Measurements from ENCODE around the gene TFF3.

Gene TFF3

DNA sequence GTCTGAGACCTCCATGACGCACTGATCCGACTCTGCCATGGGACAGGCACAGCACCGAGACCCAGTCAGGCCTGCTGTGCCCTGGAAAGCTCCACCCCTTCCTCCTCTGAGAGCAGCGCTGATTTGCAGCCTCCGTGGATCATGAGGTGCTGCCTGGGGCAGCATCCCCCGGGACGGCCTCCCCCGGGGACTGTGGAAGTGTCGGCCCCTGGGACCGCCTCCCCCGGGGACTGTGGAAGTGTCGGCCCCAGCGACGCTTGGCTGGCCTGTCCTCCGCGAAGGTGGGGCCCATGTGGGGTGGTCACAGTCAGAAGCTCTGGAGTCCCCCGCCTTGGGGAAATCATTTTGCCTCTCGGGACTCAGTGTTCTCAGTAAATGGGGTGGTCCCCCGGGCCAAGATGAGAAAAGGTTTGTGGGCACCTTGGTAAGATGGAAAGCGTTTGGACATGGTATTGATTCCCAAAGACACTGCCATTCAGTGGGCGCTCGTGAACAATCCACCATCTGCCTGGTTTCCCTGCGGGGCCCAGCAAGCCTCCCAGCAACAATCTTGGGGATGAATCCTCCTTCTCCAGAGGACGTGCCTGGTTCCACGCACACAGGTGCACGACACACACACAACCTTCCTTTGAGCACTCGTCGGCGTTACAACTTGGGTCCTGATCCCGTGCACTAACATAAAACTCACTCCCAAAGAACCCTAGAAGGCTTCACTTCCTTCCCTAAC lies 32.6 kb upstream of the TFF3 start:
- DNase-seq (ENCODE audit: extremely low spot score, insufficient read length, low read depth) (no peak), FAIRE-seq (no peak)

DNA sequence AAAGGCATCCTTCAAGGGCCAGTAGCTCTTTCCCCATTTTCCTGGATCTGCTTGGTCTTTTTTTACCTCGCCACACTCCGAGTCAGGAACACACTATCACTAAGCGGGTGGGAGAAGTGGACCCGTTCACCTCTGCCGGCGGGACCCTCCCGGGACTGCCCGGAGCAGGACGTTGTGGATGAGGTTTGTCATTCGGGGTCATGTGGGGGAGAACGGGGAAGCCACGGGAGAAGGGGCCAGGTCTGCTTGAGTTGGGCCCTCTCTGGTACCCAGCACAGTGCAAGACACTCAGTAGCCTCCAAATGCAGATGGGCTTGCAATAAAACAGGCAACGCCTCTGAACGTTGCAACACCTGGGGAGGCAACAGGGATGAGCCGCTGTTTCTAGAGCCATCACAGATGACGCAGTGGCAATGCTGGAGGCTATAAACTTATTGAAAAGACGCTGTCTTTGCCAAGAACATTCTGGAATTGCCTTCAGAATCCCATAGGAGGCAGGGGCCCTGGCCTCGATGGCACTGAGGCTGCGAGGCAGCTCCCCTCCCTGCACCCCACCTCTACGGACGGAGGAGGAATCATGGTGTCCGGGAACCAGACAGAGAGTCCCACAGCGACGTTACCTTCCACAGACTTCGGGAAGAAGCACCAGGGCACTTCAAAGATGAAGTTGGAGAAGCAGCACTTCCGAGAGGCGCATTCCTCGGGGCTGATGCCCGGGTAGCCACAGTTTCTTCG lies 31.8 kb upstream of the TFF3 start:
- DNase-seq (ENCODE audit: extremely low spot score, insufficient read length, low read depth) = no peak

DNA sequence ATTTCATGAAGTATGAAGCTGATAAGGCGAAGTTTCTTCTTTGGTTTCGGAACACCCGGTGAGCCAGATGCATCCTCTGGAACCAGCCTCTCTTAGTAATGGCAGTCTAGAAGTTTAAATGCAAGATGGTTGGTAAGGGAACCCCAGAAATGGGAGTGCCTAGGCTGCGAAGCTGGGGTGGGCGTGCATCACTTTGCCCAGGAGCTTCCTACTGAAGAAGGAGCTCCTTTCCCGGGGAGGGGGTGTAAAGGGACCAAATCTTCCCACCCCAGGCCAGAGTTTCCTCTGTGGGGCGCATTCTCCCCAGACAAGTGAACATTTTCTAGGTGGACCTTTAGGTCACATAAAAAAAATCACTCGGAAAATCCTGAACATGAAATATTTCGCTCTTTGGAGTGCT lies 31.2 kb upstream of the TFF3 start:
- FAIRE-seq = no peak

More for the DNA sequence above, 31.8 kb upstream of the TFF3 start:
- no peak for FAIRE-seq

DNA sequence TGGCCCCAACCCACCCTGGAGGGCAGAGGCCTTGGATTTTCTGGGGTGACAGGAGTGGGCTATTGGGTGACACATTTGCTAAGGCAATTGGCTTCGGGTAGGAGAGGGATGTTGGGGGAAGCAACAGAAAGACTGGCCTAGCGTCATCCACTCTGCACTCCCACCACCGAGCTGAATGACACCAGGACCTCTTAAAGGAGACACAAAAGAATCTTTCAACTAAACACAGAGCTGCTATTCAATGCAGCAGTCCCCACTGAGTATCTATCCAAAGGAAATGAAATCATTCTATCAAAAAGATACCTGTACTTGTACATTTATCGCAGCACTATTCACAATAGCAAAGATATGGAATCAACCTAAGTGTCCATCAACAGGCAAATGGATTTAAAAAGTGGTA lies 29.4 kb upstream of the TFF3 start:
- FAIRE-seq (no peak), DNase-seq (ENCODE audit: extremely low spot score, insufficient read length, low read depth) (no peak)

More for the DNA sequence above, 31.2 kb upstream of the TFF3 start:
- DNase-seq (ENCODE audit: extremely low spot score, insufficient read length, low read depth) = no peak

DNA sequence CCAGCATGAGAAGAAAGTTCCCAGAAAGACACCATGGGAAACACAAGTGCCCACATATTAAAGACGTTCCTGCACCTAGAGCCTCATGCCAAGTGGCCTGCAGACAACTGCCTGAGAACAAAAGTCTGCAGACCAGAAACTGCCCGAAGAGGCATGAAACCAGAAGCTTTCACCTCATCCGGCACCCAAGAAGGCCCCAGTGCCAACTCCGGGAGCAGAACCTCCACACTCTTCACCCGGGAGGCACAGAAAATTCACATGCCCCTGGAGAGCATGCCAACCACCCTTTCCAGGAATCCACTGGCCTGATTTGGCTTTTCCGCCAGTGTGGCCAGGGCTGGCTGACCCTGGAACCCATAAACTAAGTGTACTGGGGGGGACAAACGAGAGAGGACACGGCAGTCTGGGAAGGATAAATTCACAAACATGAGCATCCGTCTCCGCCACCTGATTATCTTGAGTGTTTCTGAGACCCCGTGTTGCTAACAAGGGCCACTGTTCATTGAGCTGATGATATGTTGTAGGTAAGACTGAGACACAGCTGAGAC lies 28.8 kb upstream of the TFF3 start:
- FAIRE-seq (no peak), DNase-seq (ENCODE audit: extremely low spot score, insufficient read length, low read depth) (no peak)

DNA sequence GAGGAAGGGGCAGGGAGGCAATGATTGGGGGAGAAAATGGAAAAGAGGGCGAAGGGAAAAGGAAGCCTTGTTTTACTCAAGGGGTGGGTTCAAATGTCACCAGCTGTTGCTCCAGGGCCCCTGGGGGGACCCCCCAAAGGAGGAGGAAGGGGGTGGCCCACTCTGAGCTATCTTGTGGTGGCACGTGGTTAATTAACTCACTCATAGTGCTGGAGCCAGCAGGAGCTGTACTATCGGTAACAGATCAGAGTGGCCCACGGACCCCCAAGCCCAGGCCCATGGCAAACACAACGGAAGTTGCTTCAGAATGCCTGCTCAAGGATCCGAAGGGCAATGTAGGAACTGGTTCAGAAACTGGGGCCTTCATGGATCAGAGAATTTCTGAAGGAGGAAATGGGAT lies 28.3 kb upstream of the TFF3 start:
- FAIRE-seq = no peak
- DNase-seq (ENCODE audit: extremely low spot score, insufficient read length, low read depth) = no peak

DNA sequence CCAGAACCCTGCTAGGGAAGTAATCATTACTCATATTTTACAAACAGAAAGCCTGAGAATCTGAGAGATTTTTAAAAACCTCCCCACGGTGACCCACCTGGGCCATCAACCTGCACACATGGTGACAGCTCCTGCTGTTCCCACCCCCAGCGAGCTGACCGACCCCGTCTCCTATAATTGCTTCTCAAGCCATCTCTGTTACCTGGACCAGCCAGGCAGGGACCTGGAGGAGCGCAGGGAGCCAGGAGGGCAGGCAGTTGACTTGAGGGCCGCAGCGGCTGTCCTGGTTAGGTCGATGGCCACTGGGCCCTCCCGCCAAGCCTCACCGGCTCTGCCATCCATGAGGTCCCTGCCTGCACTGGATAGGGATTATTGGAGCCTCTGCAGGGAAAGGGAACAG lies 27.9 kb upstream of the TFF3 start:
- no peak for DNase-seq (ENCODE audit: extremely low spot score, insufficient read length, low read depth)
- no peak for FAIRE-seq

DNA sequence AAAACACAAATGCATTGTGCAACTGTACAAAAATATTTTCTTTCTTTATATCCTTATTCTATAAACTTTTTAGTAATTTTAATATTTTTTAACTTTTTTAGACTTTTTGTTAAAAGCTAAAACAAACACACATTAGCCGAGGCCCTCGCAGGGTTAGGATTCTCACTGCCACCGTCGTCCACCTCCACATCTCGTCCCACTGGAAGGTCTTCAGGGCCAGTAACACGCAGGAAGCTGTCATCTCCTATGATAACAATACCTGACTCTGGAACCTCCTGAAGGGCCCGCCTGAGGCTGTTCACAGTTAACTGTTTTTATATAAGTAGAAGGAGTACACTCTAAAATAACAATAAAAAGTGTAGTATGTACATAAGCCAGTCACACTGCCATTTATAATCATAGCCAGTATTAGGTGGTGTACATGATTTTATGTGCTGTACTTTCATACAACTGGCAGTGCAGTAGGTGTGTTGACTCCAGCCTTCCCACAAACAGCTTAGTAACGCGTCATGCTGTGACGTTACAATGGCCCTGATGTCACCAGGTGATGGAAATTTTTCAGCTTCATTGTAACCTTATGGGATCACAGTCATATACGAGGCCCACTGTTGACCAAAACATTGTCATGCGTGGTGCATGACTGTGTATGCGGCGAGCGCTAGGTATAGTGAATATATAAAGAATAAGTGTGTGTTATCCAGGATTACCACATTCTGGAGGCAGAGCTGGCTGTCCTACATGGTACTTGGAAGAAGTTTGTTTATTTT lies 26.8 kb upstream of the TFF3 start:
- FAIRE-seq = no peak

DNA sequence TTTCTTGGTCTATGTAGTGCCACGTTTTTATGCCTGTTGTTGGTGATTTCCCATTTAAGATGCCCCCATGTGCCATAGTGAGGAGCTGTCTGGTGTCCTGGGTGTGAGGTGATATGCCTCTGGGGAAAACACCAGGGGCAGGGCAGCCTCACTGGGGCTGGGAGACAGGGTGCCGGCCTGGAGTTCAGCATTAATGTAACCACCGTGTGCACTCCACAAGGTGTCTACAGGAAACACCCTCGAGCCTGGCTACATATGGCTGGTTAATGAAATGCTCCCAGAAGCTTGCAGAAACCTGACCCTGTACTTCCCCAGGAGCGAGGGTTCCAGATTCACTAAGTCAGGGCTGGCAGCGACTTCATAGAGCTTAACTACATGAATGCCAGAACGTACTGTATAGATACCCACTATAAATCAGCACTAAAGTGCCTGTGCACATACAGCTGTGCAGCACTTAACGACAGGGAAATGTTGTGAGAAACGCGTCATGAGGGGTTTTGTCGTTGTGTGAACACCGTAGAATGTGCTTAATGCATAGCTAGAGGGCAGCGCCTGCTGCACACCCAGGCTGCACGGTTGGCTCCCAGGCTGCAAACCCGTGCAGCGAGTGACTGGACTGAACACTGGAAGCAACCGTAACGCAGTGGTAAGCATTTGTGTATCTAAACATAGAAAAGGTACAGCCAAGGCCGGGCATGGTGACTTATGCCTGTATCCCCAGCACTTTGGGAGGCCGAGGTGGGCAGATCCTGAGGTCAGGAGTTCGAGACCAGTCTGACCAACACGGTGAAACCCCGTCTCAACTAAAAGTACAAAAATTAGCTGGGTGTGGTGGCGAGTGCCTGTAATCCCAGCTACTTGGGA lies 25.2 kb upstream of the TFF3 start:
- FAIRE-seq = no peak
- DNase-seq (ENCODE audit: extremely low spot score, insufficient read length, low read depth) = no peak

More for the DNA sequence above, 26.8 kb upstream of the TFF3 start:
- no peak for DNase-seq (ENCODE audit: extremely low spot score, insufficient read length, low read depth)

DNA sequence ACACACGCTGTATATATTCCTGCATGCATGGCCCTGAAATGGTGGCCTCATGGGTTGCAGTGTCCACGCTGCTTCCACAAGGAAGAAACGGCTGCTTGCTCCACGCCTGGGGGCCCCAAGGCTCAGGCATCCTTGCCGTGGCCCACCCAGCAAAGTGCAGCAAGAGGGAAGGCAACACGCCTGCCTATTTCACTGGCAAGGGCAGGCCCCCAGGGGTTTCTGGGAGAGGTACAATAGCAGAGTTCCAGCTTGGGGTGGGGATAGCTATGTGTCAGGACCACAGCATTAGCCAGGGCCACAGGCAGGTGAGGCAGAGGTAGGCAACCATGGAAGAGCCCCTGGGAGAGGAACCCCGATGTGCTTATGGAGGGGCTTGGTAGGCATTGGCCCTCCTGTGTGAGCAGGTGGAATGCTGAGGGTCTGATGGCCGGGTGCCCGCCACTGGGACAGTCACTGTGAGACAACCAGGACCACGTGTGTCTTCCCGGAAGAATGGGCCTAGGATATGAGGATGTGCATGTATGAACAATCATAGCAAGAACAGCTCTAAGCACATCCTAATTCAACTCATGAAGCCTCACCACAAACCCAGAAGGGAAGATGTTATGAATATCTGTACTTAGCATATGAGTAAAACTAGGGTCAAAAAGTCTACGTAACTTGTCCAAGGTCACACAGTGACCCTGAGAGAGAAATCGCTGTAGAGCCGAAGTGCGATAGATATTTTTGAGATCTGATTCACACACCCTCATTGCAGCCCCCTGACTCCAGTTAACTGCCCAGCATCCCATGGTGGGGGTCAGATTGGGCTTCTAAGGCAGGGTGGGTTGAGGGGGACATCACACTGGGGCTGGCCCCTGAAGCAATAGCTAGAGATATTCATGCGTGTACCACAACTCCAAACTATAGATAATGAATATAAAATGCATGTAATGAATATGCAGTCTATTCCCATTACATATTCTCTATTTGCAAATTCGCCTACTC lies 23.8 kb upstream of the TFF3 start:
- FAIRE-seq = no peak

DNA sequence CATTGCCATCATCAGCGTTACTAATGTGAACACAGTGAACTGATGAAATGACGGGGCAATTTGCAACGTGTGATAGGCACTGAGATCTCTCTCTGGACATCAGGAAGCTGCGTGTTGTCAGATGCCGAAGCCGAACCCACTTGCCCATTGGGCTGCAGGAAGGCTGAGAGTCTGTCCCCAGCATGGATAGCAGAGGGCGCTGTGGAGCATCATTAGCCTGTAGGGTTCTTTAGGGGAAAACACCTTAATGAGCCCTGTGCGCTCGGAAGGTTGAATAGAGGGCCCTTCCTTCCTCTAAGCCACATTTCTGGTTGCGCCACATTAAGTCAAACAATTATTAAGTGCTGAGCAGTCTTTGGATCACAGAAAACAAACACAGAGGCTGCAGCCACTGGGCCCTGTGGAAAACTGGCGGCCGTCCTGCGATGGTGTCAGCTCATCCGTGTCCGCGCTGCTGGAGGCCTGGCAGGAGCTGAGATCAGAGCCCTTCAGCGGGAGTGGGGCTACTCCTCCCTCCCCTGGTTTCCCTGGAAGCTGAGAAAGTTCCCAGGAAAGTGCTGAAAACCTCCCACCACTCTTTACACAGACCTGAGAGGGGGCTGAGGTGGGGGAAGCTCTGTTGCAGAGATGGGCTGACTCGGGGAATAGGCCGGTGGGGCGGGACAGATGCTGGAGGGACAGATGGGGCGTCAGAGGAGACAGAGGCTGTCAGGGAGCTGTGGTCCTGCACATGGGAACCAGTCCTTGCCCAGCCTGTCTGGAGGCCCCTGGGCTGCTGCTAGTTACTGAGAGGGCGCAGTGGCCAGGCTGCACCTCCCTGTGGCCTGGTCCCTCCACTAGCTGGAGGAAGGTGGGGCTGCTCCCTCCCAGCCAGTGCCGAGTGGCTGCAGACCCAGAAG lies 22.9 kb upstream of the TFF3 start:
- DNase-seq (ENCODE audit: extremely low spot score, insufficient read length, low read depth) (no peak), FAIRE-seq (peak; percentile 71)

More for the DNA sequence above, 23.8 kb upstream of the TFF3 start:
- no peak for DNase-seq (ENCODE audit: extremely low spot score, insufficient read length, low read depth)

DNA sequence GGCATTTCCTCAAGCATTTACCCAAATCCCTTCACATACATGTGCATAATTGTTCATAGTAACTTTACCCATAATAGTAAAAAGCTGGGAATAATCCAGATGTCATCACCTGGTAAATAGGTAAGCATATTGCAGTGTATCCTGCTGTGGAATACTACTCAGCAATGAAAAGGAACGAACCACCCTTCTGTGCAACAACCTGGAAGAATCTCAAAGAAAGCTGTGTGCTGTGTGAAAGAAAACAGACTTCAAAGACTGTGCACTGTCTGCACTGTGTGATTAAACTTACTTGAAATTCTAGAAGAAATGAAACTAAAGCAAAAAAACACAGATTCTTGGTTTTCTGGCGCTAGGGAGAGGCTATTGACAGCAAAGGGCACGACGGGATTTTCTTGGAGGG lies 22.1 kb upstream of the TFF3 start:
- FAIRE-seq (no peak), DNase-seq (ENCODE audit: extremely low spot score, insufficient read length, low read depth) (no peak)

DNA sequence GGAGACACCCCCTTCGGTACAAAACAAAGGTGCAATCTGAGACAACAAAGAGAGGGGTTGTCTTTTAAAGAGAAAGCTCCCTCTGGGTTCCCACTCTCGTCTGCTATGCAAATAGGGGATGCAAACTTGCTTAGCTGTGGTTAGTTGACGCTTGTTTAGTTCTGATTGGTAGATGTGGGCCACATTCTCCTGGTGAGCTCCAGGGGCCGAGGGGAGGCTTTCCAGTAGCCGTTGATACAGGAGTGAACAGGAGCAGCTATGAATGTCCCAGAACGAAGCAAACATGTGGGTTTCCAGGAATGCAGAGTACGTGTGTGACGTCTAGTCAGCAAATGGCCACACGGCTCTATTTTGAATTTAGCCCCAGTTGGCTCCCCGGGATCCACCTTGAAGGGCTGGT lies 20.8 kb upstream of the TFF3 start:
- FAIRE-seq = no peak

DNA sequence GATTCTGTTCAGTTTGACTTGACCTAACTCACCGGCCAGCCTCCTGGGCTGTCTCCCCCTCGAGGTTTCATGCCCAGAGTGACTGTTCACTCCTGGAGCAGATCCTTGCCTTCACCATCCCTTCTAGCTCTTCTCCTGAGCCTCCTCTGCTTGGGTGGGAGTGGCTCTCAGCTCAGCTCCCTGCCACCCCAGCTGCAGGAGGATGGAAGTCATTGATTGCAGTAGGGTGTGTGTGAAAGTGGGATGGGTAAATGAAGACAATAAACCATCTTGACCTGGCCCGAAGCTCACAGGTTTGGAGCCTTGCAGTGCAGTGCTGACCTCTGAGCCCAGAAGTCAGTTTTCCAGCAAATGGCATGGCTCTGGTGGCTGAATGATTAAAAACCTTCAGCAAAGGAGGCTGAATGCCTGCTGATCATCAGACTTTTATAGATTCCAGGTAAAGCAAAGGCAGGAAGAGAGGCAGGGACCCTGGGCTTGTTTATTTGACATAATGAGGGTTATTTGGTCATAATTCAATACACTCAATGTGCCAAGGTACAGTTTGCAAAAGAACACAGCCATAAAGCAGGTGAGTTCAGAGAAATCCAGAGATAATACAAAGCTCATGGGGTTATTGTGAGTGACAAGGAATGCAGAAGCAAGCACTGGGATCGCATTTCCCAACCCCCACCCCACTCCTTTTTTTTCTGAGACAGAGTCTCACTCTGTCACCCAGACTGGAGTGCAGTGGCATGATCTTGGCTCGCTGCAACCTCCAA lies 17.5 kb upstream of the TFF3 start:
- FAIRE-seq = no peak

More for the DNA sequence above, 20.8 kb upstream of the TFF3 start:
- DNase-seq (ENCODE audit: extremely low spot score, insufficient read length, low read depth) = no peak

DNA sequence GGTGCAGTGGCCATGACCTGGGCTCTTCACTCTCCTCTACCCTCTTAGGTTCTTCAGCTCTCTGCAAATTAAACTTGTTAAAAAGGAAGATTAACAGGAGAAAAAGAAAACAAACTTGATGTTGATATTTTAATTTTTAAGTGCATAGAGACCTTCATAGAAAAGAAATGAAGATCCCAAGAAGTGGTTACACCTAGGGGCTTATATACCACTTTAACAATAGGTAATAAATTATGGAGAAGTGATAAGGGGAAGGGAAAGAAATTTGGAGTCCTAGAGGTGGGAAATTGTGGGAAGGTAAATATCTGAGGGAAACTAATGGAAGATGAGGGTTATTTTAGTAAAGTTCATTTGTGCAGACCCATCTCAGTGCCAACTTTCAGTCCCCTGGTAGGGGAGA lies 16.5 kb upstream of the TFF3 start:
- FAIRE-seq (no peak), DNase-seq (ENCODE audit: extremely low spot score, insufficient read length, low read depth) (no peak)

More for the DNA sequence above, 17.5 kb upstream of the TFF3 start:
- DNase-seq (ENCODE audit: extremely low spot score, insufficient read length, low read depth) = no peak

DNA sequence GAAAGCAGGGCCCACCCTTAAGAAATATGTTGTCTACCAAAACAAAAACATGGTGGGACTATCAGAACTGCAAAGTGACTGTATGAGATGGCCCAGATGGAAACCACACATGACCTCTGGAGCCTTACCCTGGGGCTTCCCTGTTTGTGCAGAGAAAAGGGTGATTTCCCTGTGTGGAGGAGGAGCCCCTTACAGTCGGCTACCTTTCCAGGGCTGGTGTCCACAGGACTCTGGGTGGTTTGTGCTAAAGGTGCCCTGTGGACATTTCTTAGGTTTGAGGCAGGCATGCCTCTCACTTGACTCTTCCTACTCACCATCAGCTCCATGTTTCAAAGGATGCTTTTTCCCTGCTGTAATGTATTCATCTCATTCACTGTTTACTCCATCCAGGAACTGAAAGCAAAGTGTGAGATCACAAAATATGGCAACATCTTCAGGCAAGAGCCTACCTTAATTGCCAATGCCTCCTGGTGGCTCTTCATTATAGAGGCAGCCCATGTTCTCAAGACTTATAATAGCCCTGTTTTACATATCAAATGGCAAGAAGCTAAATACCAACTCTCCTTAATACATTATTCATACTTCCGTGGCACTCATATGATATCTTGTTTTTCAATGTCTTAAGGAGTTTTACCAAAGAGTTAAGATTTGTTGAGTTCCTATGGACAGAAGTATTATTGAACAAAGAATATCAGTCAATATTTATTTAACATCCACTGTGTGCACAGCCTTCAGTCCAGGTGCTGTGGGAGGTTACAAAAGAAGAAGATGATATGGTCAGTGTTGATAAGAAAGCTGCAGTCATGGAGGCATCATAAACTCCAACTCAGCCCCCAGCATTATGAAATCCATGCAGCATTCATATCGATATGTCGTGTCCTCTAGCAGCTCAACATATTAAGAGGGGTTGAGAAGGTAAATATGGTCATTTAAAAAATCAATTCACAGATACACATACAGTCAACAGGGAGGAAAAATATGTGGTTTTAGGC lies 15.5 kb upstream of the TFF3 start:
- FAIRE-seq = peak; percentile 9

More for the DNA sequence above, 15.5 kb upstream of the TFF3 start:
- no peak for DNase-seq (ENCODE audit: extremely low spot score, insufficient read length, low read depth)
